Central memory CD8-positive, alpha-beta T cell (primary cell): ENCODE data around the gene MROH2A.
"Not testable (repeated sequence)": the region's sequence is repeated elsewhere in the genome, so short reads cannot be mapped to it uniquely, and the experiment has no call there.

Experiments used
- ATAC-seq: fragments of 150-1000 bp; cut with Tn5 transposase; replicated peaks from 2 replicates; pipeline ENCODE4 v1.10.0; 2022; ENCODE audit warnings: mild to moderate bottlenecking, moderate FRiP score, moderate number of reproducible peaks; ENCODE audit not compliant: poor library complexity, severe bottlenecking; ENCODE audit errors: extremely low read depth
- DNase-seq, 2 donors: peaks; one replicate each; pipeline ENCODE4 v3.0.0; 2021; ENCODE audit warnings: low spot score in 2 of 2
- H3K27ac Mint-ChIP-seq: one replicate; pipeline ENCODE4 v1.8.0; 2022; ENCODE audit warnings: low read depth, mild to moderate bottlenecking, moderate library complexity, mixed read lengths
- H3K27me3 Mint-ChIP-seq: one replicate; pipeline ENCODE4 v1.8.0; 2022; ENCODE audit warnings: mixed read lengths
- H3K36me3 Mint-ChIP-seq: one replicate; pipeline ENCODE4 v1.8.0; 2022; ENCODE audit warnings: mild to moderate bottlenecking, moderate library complexity, mixed read lengths; ENCODE audit not compliant: insufficient read depth
- H3K4me1 Mint-ChIP-seq: one replicate; pipeline ENCODE4 v1.8.0; 2022; ENCODE audit warnings: mixed read lengths
- H3K4me3 Mint-ChIP-seq: one replicate; pipeline ENCODE4 v1.8.0; 2022; ENCODE audit warnings: mild to moderate bottlenecking, moderate library complexity, mixed read lengths
- H3K9me3 Mint-ChIP-seq: one replicate; pipeline ENCODE4 v1.8.0; 2022; ENCODE audit warnings: mixed read lengths

Gene MROH2A

GRCh38 chr2:233778030-233778429 lies at the start of gene MROH2A:
Gene MROH2A, plus strand, starts transcription at chr2:233778330. Its CDS starts 1,029 bp downstream, at chr2:233779359.
- H3K4me1 Mint-ChIP-seq = no peaks in the 10 kb centered on the region
- DNase-seq = no peak
- no peak within 1 kb of the TSS for H3K27ac Mint-ChIP-seq
- peaks cover 4% of the 10 kb centered on the region for H3K9me3 Mint-ChIP-seq
- no peak within 1 kb of the TSS for H3K4me3 Mint-ChIP-seq
- ATAC-seq = no peak
- peaks cover 88% of the 10 kb centered on the region for H3K27me3 Mint-ChIP-seq
- no peaks in the 10 kb centered on the region for H3K36me3 Mint-ChIP-seq

GRCh38 chr2:233728723-233729301 lies 49.3 kb upstream of the MROH2A start, which contains the start of gene UGT1A3:
Gene UGT1A3, plus strand, starts transcription at chr2:233729042. Its CDS starts 85 bp downstream, at chr2:233729127.
- Mint-ChIP-seq H3K4me1 (no peaks in the 10 kb centered on the region), H3K27ac (no peak within 1 kb of the TSS), H3K9me3 (no peaks in the 10 kb centered on the region), H3K27me3 (peaks cover 71% of the 10 kb centered on the region), H3K36me3 (no peaks in the 10 kb centered on the region), H3K4me3 (no peak within 1 kb of the TSS)
- ATAC-seq (no peak), DNase-seq (no peak)

GRCh38 chr2:233736868-233737653 lies 41.1 kb upstream of the MROH2A start:
- H3K36me3 Mint-ChIP-seq, H3K4me3 Mint-ChIP-seq, DNase-seq, H3K27ac Mint-ChIP-seq, H3K4me1 Mint-ChIP-seq, H3K9me3 Mint-ChIP-seq, ATAC-seq: not testable (repeated sequence)
- peaks cover 82% of the 10 kb centered on the region for H3K27me3 Mint-ChIP-seq

GRCh38 chr2:233740870-233741269 lies 37.3 kb upstream of the MROH2A start:
- Mint-ChIP-seq H3K4me1 (no peaks in the 10 kb centered on the region), H3K36me3 (no peaks in the 10 kb centered on the region), H3K27me3 (peaks cover 55% of the 10 kb centered on the region), H3K9me3 (no peaks in the 10 kb centered on the region), H3K4me3 (no peak overlapping the region), H3K27ac (no peak overlapping the region)
- ATAC-seq (no peak), DNase-seq (no peak)

- no peak overlapping the region for H3K27ac Mint-ChIP-seq
- no peak for ATAC-seq
- H3K9me3 Mint-ChIP-seq = no peaks in the 10 kb centered on the region
- H3K36me3 Mint-ChIP-seq = no peaks in the 10 kb centered on the region
- H3K4me1 Mint-ChIP-seq = no peaks in the 10 kb centered on the region
- no peak overlapping the region for H3K4me3 Mint-ChIP-seq
- no peak for DNase-seq
- peaks cover 60% of the 10 kb centered on the region for H3K27me3 Mint-ChIP-seq
Measured at GRCh38 chr2:233743464-233744259, 34.5 kb upstream of the MROH2A start.

GRCh38 chr2:233745073-233745755 lies 32.9 kb upstream of the MROH2A start:
- Mint-ChIP-seq H3K27ac (no peak overlapping the region), H3K27me3 (peaks cover 60% of the 10 kb centered on the region)
- no peak for DNase-seq

GRCh38 chr2:233745838-233746237 lies 32.3 kb upstream of the MROH2A start:
- H3K36me3 Mint-ChIP-seq, DNase-seq, H3K4me1 Mint-ChIP-seq, H3K9me3 Mint-ChIP-seq, H3K4me3 Mint-ChIP-seq, ATAC-seq, H3K27ac Mint-ChIP-seq: not testable (repeated sequence)
- H3K27me3 Mint-ChIP-seq = peaks cover 58% of the 10 kb centered on the region

More at GRCh38 chr2:233745073-233745755, 32.9 kb upstream of the MROH2A start:
- H3K9me3 Mint-ChIP-seq = no peaks in the 10 kb centered on the region
- no peaks in the 10 kb centered on the region for H3K4me1 Mint-ChIP-seq
- no peak for ATAC-seq
- H3K4me3 Mint-ChIP-seq = no peak overlapping the region
- no peaks in the 10 kb centered on the region for H3K36me3 Mint-ChIP-seq

GRCh38 chr2:233746475-233747282 lies 31.5 kb upstream of the MROH2A start:
- Mint-ChIP-seq H3K27me3 (peaks cover 58% of the 10 kb centered on the region), H3K9me3 (no peaks in the 10 kb centered on the region), H3K4me1 (no peaks in the 10 kb centered on the region), H3K36me3 (no peaks in the 10 kb centered on the region), H3K27ac (no peak overlapping the region), H3K4me3 (no peak overlapping the region)
- ATAC-seq (no peak), DNase-seq (no peak)

- Mint-ChIP-seq H3K9me3 (no peaks in the 10 kb centered on the region), H3K36me3 (no peaks in the 10 kb centered on the region), H3K27ac (no peak overlapping the region), H3K4me3 (no peak overlapping the region), H3K4me1 (no peaks in the 10 kb centered on the region), H3K27me3 (peaks cover 64% of the 10 kb centered on the region)
- no peak for DNase-seq
- ATAC-seq = no peak
Measured at GRCh38 chr2:233747283-233747544, 30.9 kb upstream of the MROH2A start.

- not testable (repeated sequence) for DNase-seq, H3K9me3 Mint-ChIP-seq, ATAC-seq, H3K4me3 Mint-ChIP-seq, H3K4me1 Mint-ChIP-seq, H3K27ac Mint-ChIP-seq, H3K36me3 Mint-ChIP-seq
- peaks cover 80% of the 10 kb centered on the region for H3K27me3 Mint-ChIP-seq
Measured at GRCh38 chr2:233750689-233751088, 27.4 kb upstream of the MROH2A start.

- ATAC-seq, H3K27ac Mint-ChIP-seq, DNase-seq, H3K9me3 Mint-ChIP-seq, H3K36me3 Mint-ChIP-seq, H3K4me1 Mint-ChIP-seq, H3K4me3 Mint-ChIP-seq: not testable (repeated sequence)
- peaks cover 76% of the 10 kb centered on the region for H3K27me3 Mint-ChIP-seq
Measured at GRCh38 chr2:233751212-233752009, 26.7 kb upstream of the MROH2A start.
